Loucy (cell line): ENCODE results near the gene CLIC6.

Source experiments
- CTCF ChIP-seq: fragments of 200-600 bp; sonication (generic); conservative IDR thresholded peaks from 2 replicates; pipeline ENCODE4 v1.5.1; 2014; ENCODE audit warnings: mild to moderate bottlenecking, antibody characterized with exemption, low read length
- EZH2phosphoT487 ChIP-seq: fragments of 200-600 bp; IDR thresholded peaks from 2 replicates; pipeline ENCODE4 v1.6.1; 2018; ENCODE audit warnings: antibody characterized with exemption, mild to moderate bottlenecking, moderate library complexity, borderline replicate concordance

GRCh38 chr21:34671891-34672290 is 3.1 kb downstream of the CLIC6 start:
- TF ChIP-seq CTCF (no peak), EZH2phosphoT487 (no peak)
